Testis (tissue), 2 donors: ENCODE measurements around the gene COL15A1.

Source experiments
- CTCF ChIP-seq, 3 experiments: fragments of 450-650 bp in 2 of 3; fragments of 200-600 bp in 1 of 3; sonication (generic) in 1 of 3; IDR thresholded peaks; one replicate each; pipeline ENCODE4 v1.5.1; 2016 to 2019; ENCODE audit warnings: antibody characterized with exemption in 3 of 3, mild to moderate bottlenecking in 2 of 3, moderate library complexity in 1 of 3
- POLR2A ChIP-seq: fragments of 450-650 bp; IDR thresholded peaks from one replicate; pipeline ENCODE4 v1.6.1; 2017; ENCODE audit warnings: antibody characterized with exemption, mild to moderate bottlenecking, moderate library complexity

GRCh38 chr9:98917746-98918487, 25.8 kb upstream of the COL15A1 start:
- TF ChIP-seq CTCF (IDR thresholded peaks at IDR 0.05) (no peak), POLR2A (no peak)
